ENCODE measurements around the gene CALML3. TPM values are rescaled to one million over a fixed set of nuclear protein-coding genes. Genes with fewer than 3 reads are reported as not detected.

The CALML3 gene
- polyA plus RNA-seq, 1 donor from 2014 or later: not detected

DNA sequence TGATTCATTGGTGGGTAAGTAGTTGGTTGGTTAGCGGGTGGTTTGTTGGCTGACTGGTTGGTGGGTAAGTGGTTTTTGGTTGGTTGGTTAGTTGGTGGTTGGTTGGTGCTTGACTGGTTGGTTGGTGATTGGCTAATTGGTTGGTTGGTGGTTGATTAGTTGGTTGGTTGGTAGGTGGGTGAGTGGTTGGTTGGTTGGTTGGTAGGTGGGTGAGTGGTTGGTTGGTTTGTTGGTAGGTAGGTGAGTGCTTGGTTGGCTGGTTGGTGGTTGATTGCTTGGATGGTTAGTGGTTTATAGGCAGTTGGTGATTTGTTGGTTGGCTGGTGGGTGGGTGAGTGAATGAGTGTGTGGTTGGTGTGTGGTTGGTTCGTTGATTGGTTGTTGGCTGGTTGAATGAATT lies 44.2 kb downstream of the CALML3 start:
- H3K27ac ChIP-seq (ENCODE audit: low read length): no peak overlapping the region
- TF ChIP-seq EP300 (conservative IDR thresholded peaks at IDR 0.05; ENCODE audit: poor library complexity, severe bottlenecking): no peak
- no peak for TF ChIP-seq TAF1 (IDR thresholded peaks at IDR 0.05; ENCODE audit: low read depth)
- TF ChIP-seq, protein P1, sequence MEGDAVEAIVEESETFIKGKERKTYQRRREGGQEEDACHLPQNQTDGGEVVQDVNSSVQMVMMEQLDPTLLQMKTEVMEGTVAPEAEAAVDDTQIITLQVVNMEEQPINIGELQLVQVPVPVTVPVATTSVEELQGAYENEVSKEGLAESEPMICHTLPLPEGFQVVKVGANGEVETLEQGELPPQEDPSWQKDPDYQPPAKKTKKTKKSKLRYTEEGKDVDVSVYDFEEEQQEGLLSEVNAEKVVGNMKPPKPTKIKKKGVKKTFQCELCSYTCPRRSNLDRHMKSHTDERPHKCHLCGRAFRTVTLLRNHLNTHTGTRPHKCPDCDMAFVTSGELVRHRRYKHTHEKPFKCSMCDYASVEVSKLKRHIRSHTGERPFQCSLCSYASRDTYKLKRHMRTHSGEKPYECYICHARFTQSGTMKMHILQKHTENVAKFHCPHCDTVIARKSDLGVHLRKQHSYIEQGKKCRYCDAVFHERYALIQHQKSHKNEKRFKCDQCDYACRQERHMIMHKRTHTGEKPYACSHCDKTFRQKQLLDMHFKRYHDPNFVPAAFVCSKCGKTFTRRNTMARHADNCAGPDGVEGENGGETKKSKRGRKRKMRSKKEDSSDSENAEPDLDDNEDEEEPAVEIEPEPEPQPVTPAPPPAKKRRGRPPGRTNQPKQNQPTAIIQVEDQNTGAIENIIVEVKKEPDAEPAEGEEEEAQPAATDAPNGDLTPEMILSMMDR (IDR thresholded peaks at IDR 0.05; ENCODE audit: poor library complexity, severe bottlenecking): no peak
- TF ChIP-seq, protein P2, sequence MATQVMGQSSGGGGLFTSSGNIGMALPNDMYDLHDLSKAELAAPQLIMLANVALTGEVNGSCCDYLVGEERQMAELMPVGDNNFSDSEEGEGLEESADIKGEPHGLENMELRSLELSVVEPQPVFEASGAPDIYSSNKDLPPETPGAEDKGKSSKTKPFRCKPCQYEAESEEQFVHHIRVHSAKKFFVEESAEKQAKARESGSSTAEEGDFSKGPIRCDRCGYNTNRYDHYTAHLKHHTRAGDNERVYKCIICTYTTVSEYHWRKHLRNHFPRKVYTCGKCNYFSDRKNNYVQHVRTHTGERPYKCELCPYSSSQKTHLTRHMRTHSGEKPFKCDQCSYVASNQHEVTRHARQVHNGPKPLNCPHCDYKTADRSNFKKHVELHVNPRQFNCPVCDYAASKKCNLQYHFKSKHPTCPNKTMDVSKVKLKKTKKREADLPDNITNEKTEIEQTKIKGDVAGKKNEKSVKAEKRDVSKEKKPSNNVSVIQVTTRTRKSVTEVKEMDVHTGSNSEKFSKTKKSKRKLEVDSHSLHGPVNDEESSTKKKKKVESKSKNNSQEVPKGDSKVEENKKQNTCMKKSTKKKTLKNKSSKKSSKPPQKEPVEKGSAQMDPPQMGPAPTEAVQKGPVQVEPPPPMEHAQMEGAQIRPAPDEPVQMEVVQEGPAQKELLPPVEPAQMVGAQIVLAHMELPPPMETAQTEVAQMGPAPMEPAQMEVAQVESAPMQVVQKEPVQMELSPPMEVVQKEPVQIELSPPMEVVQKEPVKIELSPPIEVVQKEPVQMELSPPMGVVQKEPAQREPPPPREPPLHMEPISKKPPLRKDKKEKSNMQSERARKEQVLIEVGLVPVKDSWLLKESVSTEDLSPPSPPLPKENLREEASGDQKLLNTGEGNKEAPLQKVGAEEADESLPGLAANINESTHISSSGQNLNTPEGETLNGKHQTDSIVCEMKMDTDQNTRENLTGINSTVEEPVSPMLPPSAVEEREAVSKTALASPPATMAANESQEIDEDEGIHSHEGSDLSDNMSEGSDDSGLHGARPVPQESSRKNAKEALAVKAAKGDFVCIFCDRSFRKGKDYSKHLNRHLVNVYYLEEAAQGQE (IDR thresholded peaks at IDR 0.05; ENCODE audit: borderline replicate concordance): no peak
- no peak for TF ChIP-seq MXI1 (conservative IDR thresholded peaks at IDR 0.05; ENCODE audit: poor library complexity, severe bottlenecking)
- TF ChIP-seq POLR2AphosphoS5 (IDR thresholded peaks at IDR 0.05): no peak
- no peak for TF ChIP-seq EZH2 (IDR thresholded peaks at IDR 0.05; ENCODE audit: borderline replicate concordance, insufficient read depth, low read length, poor library complexity, severe bottlenecking)
- no peak for TF ChIP-seq SMC3 (conservative IDR thresholded peaks at IDR 0.05; ENCODE audit: poor library complexity)
- H2AFZ ChIP-seq (ENCODE audit: low read depth, low read length): no peak overlapping the region
- H3K27me3 ChIP-seq (ENCODE audit: insufficient read depth, low read depth, low read length): no peaks in the 10 kb centered on the region
- no peaks in the 10 kb centered on the region for H3K9me2 ChIP-seq (ENCODE audit: insufficient read depth, low read length)
- no peaks in the 10 kb centered on the region for H4K20me1 ChIP-seq (ENCODE audit: insufficient read depth)
- no peaks in the 10 kb centered on the region for H3K9me3 ChIP-seq (ENCODE audit: low read length)
- no peaks in the 10 kb centered on the region for H3F3A ChIP-seq (ENCODE audit: insufficient read depth, low read length, poor library complexity, severe bottlenecking)
- H3K9ac ChIP-seq (ENCODE audit: low read length): no peak overlapping the region
- H3K79me2 ChIP-seq (replicated peaks; ENCODE audit: insufficient read depth, low read length): no peaks in the 10 kb centered on the region
- no peaks in the 10 kb centered on the region for H3K36me3 ChIP-seq (ENCODE audit: insufficient read depth, low read length)
- no peak overlapping the region for H3K4me2 ChIP-seq (ENCODE audit: low read length)
- no peak overlapping the region for H3K4me3 ChIP-seq (ENCODE audit: low read length)

DNA sequence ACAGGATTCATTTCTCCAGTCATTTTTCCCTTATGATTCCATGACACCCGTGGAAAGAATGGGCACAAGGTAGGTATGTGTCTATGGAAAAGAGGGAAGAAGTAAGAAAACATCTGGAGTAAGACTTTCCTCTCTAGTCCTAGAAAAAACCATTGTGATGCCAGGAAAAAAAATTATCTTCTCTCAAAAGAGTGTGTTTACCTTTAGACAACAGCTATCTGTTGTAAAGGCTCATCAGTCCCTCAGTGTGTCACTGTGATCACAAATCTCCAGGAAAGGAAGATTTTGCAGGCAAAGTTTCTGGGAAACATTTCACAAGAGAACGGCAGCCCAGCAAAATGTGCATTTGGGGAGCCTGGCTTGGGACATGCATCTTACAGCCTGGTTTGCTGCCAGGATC lies 44.8 kb downstream of the CALML3 start:
- H3K9me2 ChIP-seq (ENCODE audit: insufficient read depth, low read length): no peaks in the 10 kb centered on the region
- no peaks in the 10 kb centered on the region for H3K36me3 ChIP-seq (ENCODE audit: insufficient read depth, low read length)
- H3K79me2 ChIP-seq (replicated peaks; ENCODE audit: insufficient read depth, low read length): no peaks in the 10 kb centered on the region
- no peak overlapping the region for H3K4me2 ChIP-seq (ENCODE audit: low read length)
- TF ChIP-seq TAF1 (IDR thresholded peaks at IDR 0.05; ENCODE audit: low read depth) (no peak), EZH2 (IDR thresholded peaks at IDR 0.05; ENCODE audit: borderline replicate concordance, insufficient read depth, low read length, poor library complexity, severe bottlenecking) (no peak), MXI1 (conservative IDR thresholded peaks at IDR 0.05; ENCODE audit: poor library complexity, severe bottlenecking) (no peak), POLR2AphosphoS5 (IDR thresholded peaks at IDR 0.05) (no peak), RAD21 (conservative IDR thresholded peaks at IDR 0.05) (no peak), EP300 (conservative IDR thresholded peaks at IDR 0.05; ENCODE audit: poor library complexity, severe bottlenecking) (no peak), SMC3 (conservative IDR thresholded peaks at IDR 0.05; ENCODE audit: poor library complexity) (no peak)
- TF ChIP-seq, protein P1 (IDR thresholded peaks at IDR 0.05; ENCODE audit: poor library complexity, severe bottlenecking): no peak
- TF ChIP-seq, protein P2 (IDR thresholded peaks at IDR 0.05; ENCODE audit: borderline replicate concordance): no peak
- no peak overlapping the region for H3K27ac ChIP-seq (ENCODE audit: low read length)
- no peak overlapping the region for H2AFZ ChIP-seq (ENCODE audit: low read depth, low read length)
- H3K9ac ChIP-seq (ENCODE audit: low read length): no peak overlapping the region
- H3F3A ChIP-seq (ENCODE audit: insufficient read depth, low read length, poor library complexity, severe bottlenecking): no peaks in the 10 kb centered on the region
- no peaks in the 10 kb centered on the region for H3K9me3 ChIP-seq (ENCODE audit: low read length)
- H3K4me3 ChIP-seq (ENCODE audit: low read length): no peak overlapping the region
- H4K20me1 ChIP-seq (ENCODE audit: insufficient read depth): no peaks in the 10 kb centered on the region
- no peaks in the 10 kb centered on the region for H3K27me3 ChIP-seq (ENCODE audit: insufficient read depth, low read depth, low read length)

Measured in neural cell (in vitro differentiated cells).